OCI-M1 (cell line): ENCODE data around the gene SLC16A7.
"Not testable (repeated sequence)": the region's sequence is repeated elsewhere in the genome, so short reads cannot be mapped to it uniquely, and the experiment has no call there.

Source experiments
- DNase-seq: peaks from one replicate; lab custom pipeline; 2025; lab: John Stamatoyannopoulos, UW

The SLC16A7 gene

GRCh38 chr12:59736359-59736758, 140.5 kb downstream of the SLC16A7 start:
- peak; percentile 62 for DNase-seq

- peak; percentile 81 for DNase-seq
Observed at GRCh38 chr12:59736786-59737185, 141.0 kb downstream of the SLC16A7 start.

DNA sequence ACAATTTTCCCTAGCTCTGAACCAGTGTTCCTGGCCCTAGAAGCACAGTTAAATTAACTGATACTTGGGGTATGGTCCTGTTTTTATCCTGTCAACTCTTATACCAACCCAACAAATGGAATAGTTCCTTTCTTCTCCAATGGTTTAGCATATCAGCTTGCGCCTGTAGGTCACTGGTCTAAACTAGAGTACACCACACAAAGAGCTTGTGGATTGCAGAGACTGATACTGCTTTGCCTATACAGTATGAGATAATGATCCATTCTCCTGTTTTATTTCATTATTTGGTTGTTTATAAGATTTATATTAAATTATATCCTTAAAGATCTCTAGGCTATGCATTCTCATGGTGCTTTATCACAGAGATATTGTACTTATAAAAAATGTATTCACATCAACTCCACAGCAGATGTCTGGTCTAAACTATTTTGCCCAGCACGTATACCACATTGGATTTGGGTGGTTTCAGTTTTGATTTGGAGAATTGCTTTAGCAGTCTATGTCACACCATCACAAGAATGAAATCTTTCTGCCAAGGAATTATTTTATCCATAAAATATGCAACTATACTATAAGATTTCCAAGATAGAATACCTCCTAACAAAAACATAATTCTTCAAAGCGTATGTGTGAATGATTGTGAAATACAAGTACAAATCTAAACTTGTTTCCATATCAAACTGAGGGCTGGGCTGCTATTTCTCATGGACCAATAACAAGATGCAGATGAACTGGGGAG, 142.1 kb downstream of the SLC16A7 start:
- peak; percentile 77 for DNase-seq

DNA sequence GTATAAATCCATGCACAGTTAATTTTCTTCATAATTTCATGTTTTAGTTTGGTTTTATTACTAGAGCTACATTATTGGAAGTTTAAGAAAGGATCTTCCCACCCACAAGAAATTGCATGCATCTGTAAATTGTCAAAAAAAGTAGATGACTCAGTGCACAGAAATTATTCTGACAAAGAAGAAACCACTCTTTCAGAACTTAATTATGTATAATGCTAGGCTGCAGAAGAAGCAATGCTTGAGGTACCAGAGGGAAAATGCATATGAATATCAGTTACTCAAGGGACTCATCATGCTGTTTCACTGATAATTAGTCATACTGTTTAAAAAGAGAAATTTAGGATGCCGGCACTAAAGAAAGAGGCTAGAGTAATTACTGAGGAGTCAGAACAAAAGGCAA, 147.0 kb downstream of the SLC16A7 start:
- DNase-seq = no peak

DNA sequence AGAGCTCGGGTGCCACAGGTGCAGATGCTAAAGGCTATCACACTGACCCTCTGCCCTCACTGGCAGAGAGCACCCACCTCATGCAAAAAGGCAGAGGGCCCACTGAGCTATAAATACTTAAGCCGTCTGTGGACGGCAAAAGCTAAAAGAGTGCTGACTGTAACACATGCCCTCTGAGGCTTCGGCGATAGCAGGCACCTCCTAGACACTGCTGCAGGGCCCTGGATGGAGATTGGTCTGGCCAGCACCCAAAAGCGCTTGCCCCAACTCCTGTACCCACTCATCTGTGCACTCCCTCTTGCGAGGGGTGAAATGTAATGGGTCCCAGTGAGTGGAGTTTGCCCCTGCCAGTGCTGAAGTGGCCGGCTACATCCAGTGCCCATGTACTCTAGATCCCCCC, 148.7 kb downstream of the SLC16A7 start:
- no peak for DNase-seq

DNA sequence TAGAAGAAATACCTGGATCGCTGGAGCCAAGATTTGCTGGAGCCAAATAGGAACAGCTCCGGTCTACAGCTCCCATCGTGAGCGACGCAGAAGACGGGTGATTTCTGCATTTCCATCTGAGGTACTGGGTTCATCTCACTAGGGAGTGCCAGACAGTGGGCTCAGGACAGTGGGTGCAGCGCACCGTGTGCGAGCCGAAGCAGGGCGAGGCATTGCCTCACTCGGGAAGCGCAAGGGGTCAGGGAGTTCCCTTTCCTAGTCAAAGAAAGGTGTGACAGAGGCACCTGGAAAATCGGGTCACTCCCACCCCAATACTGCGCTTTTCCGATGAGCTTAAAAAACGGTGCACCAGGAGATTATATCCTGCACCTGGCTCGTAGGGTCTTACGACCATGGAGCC, 155.3 kb downstream of the SLC16A7 start:
- DNase-seq = not testable (repeated sequence)

DNA sequence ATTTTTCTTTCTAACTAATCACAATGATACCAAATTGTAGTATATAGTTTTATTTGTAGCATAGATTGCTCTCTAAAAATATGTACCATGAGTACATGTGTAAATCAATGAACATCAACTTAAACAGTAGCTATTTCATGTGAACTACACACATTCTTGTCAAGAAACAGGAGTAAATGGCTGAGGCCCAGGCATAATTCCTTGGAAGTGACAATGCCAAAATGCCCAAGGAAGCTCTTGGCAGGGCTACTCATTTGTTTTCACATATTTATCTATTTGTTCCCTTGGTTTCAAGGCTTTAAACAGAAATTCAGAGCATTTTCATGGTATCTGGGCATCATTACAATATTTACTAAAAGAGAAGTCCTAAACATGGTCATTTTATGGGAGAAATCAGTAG, 165.7 kb downstream of the SLC16A7 start:
- DNase-seq = no peak

DNA sequence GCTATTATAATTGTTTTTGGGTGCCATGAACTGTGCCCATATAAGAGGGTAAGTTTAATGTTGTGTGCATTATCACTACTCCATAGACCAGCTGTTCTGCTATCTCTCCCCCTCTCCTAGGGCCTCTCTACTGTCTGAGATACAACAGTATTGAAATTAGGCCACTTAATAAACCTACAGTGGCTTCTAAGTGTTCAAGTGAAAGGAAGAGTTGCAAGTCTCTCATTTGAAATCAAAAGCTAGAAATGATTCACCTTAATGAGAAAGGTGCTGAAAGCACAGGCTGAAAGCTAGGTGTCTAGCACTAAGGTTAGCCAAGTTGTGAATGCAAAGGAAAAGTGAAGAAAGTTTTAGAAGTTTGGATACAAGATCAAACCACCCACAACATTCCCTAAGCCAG, 168.0 kb downstream of the SLC16A7 start:
- DNase-seq = no peak

DNA sequence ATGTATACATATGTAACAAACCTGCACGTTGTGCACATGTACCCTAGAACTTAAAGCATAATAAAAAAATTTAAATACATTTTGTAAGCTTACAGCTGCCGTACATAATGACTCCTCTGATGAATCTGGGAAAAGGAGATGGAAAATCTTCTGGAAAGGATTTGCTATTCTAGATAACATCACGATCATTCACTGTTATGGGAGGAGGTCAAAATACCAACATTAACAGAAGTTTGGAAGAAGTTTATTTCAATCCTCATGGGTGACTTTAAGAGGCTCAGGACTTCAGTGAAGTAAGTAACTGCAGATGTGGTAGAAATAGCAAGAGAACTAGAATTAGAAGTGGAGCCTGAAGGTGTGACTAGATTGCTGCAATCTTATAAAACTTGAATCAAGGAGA, 172.2 kb downstream of the SLC16A7 start:
- DNase-seq = no peak

DNA sequence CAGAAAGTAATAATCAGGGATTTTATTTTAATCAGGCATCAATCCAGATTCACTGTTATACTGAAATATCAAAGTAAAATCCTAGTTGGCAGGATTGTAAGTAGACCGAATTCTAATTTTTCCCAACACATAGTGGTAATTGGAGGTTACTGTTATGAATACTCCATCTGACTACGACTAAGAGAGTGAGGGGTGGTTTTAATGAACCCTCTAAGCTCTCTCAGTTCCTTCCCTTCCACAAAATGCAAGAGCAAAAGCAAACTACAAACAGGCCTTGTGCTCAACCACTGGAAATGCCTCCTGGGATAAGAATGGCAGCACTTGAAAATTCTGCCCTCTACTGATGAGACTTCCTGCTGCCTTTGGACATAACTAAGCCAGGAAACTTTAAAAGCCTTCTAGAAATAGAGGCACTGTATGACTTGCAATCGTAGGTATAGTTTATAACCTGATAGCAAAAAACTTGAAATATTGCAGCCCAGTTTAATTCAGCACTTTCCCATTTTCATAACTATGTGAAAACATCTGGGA, 184.8 kb downstream of the SLC16A7 start:
- DNase-seq = peak; percentile 77

GRCh38 chr12:59787610-59788009, 191.8 kb downstream of the SLC16A7 start:
- peak; percentile 61 for DNase-seq

- no peak for DNase-seq
Observed at GRCh38 chr12:59792647-59793046, 196.8 kb downstream of the SLC16A7 start.

DNA sequence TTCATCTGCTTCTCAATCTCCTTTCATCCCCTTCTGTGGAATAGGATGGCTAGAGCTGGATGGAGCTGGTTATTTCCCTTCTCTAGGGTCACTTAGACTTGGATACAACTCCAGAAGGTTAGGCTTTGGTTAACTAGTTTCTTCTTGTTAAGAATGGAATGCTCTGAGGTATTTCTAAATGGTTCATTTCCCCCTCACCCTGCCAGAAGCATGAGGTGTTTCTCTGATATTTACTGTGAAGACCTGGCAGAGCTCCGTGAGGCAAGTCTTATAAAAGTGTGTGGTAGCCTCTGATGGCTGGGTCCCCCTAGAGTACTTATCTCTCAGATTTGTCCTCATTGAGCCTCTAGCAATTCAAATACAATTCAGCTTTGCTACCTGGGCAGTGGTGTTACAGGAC, 207.9 kb downstream of the SLC16A7 start:
- DNase-seq = no peak

GRCh38 chr12:59808317-59808910, 212.6 kb downstream of the SLC16A7 start:
- peak; percentile 40 for DNase-seq

GRCh38 chr12:59811991-59812390, 216.2 kb downstream of the SLC16A7 start:
- DNase-seq = no peak

- DNase-seq = no peak
Observed at GRCh38 chr12:59812716-59813115, 216.9 kb downstream of the SLC16A7 start.

DNA sequence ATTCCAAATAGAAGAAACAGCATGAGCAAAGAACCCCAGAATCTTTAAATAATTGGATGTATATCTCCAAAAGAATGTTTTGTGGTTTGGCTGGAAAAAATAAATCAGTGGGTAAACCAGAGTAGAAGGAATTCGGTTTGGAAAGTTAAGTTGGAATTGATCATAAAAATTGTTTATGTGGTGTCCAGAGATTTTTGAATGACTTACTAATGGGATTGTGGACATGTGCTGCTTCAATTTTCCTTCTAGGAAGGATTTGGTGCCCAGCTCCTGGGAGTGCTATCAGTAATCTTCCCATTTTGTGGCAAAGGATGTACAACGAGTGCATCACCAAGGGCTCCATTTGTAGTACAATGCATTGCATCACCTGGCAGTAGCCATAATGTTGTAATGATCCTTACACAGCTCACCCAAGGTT, 224.8 kb downstream of the SLC16A7 start:
- no peak for DNase-seq

DNA sequence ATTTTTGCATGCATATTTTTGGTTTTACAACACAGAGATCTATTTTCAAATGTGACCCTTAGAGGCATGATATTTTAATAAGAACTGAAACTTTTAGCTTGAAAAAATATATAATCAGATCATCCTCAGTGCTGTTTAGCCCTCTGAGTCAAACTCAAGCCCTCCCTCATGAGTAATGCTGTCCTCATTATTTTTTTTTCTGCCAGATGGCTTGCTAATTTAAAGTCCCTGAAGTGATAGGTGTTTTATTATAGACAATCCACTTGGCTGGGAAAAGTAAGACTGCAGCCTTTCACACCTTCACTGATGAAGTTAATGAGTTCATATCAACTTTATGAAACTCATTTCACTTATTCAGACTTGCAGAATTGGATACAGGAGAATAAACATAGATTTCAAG, 227.7 kb downstream of the SLC16A7 start:
- DNase-seq = no peak

DNA sequence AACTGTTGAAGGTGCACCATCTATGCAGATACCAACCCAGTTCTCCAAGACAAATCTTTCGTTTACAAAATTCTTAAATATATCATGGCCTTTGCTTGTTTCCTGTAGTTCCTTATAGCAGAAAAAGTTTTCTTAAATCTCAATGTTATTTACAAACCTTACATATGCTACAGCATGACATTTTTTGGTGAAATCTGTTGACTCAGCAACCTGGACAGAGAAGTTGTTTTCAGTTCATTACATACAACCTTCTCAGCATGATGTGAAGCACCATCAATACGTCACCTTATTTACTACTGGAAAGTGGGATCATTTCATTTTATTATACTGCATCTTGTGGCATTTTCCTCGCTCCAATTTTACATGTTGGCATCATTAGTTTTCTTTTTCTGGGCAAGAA, 231.9 kb downstream of the SLC16A7 start:
- DNase-seq = no peak

DNA sequence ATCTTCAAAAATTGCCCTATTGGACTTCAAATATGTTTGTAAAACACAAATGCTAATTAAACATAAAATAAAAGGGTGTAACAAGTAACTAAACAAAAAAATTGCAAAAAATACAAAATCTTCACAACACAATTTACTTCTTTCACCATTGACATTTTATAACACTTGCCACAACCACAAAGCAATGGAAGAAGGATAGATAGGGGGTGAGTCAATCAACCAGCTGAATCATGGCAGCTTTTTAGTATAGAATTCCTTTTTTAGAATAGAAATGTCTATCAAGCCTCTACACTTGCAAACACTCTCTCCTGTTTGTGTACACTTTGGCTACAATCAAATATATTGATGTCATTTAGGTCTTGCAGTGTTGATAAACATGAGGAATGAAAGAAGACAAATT, 232.7 kb downstream of the SLC16A7 start:
- peak; percentile 12 for DNase-seq

GRCh38 chr12:59833408-59833807, 237.6 kb downstream of the SLC16A7 start:
- DNase-seq = peak; percentile 77

DNA sequence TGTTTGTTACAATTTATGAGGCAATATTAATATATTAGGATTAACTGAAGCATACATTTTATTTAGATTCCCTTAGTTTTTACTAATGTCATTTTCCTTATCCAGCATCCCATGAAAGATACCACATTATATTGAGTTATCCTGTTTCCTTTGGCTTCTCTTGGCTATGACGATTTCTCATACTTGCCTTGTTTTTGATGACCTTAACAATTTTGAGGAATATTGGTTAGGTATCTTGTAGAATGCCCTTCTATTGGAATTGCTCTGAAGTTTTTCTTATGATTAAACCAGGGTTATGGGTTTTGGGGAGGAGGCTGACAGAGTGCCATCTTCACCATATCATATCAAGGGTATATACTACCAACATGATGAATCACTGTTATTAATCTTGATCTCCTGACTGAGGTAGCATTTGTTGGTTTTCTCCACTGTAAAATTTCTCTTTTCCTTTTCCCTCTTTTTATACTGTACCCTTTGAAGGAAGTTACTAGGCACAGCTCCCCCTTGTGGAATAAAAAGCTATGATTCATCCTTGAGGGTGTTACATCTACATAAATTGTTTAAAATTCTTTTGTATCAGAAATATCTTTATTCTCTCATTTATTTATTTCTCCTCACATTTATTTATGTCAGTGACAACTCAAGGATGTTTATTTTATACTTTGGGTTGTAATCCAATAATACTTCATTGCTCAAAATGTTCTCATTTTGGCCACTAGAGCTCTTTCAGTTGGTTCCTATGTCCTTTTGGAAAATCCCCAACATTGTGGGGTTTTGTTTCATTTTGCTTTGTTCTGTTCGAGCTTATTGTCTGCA, 239.0 kb downstream of the SLC16A7 start:
- peak; percentile 72 for DNase-seq
